ENCODE data around the gene PICALM.

PICALM gene

GRCh38 chr11:85951428-85952107 lies 117.3 kb downstream of the PICALM start:
- no peak overlapping the region for H3K4me3 ChIP-seq (ENCODE audit: low read depth, low read length)
- no peak for DNase-seq (ENCODE audit: low read depth)
- no peak for TF ChIP-seq CTCF (IDR thresholded peaks at IDR 0.05; ENCODE audit: low read depth, low read length, missing control alignments)

- TF ChIP-seq CTCF (IDR thresholded peaks at IDR 0.05; ENCODE audit: low read depth, low read length, missing control alignments) = no peak
- H3K4me3 ChIP-seq (ENCODE audit: low read depth, low read length) = no peak overlapping the region
Observed at GRCh38 chr11:85951049-85951405, 117.9 kb downstream of the PICALM start.

GRCh38 chr11:85950317-85951048 lies 118.4 kb downstream of the PICALM start:
- no peak for DNase-seq (ENCODE audit: low read depth)
- no peak overlapping the region for H3K4me3 ChIP-seq (ENCODE audit: low read depth, low read length)
- no peak for TF ChIP-seq CTCF (IDR thresholded peaks at IDR 0.05; ENCODE audit: low read depth, low read length, missing control alignments)

More at GRCh38 chr11:85951049-85951405, 117.9 kb downstream of the PICALM start:
- no peak for DNase-seq (ENCODE audit: low read depth)

GRCh38 chr11:85949798-85950197 lies 119.1 kb downstream of the PICALM start:
- H3K4me3 ChIP-seq (ENCODE audit: low read depth, low read length) = no peak overlapping the region
- TF ChIP-seq CTCF (IDR thresholded peaks at IDR 0.05; ENCODE audit: low read depth, low read length, missing control alignments) = no peak
- no peak for DNase-seq (ENCODE audit: low read depth)

- no peak overlapping the region for H3K4me3 ChIP-seq (ENCODE audit: low read depth, low read length)
- DNase-seq (ENCODE audit: low read depth) = no peak
- TF ChIP-seq CTCF (IDR thresholded peaks at IDR 0.05; ENCODE audit: low read depth, low read length, missing control alignments) = no peak
Observed at GRCh38 chr11:85948884-85949283, 120.0 kb downstream of the PICALM start.

GRCh38 chr11:85947431-85948272 lies 121.2 kb downstream of the PICALM start:
- DNase-seq (ENCODE audit: low read depth) = no peak
- TF ChIP-seq CTCF (IDR thresholded peaks at IDR 0.05; ENCODE audit: low read depth, low read length, missing control alignments) = no peak

More at GRCh38 chr11:85947431-85948272, 121.2 kb downstream of the PICALM start:
- no peak overlapping the region for H3K4me3 ChIP-seq (ENCODE audit: low read depth, low read length)

Measured in GM12864 (cell line).